IMR-90 (cell line): ENCODE results near the gene EPB41L1. TPM values are rescaled to one million over a fixed set of nuclear protein-coding genes. Genes with fewer than 3 reads are reported as not detected.

Experiments
- ATAC-seq: fragments of 200-7000 bp; cut with Tn5 transposase; 2 replicates; pipeline ENCODE4 v1.9.1; 2020; ENCODE audit warnings: low read depth, mild to moderate bottlenecking, moderate library complexity
- BruUV-seq: library from RNA; stranded (reverse); fragments of 400-500 nt; replicated peaks from 2 replicates; lab custom pipeline; 2021; lab: Mats Ljungman, UMichigan
- CTCF ChIA-PET: fragments of 300-600 bp; formaldehyde crosslinking; extraction: SDS; loops from one replicate; lab custom pipeline; 2021; ENCODE audit warnings: antibody characterized with exemption; lab: Yijun Ruan, JAX
- POLR2A ChIA-PET: fragments of 300-600 bp; sonication (Branson Sonifier 250); formaldehyde crosslinking; loops from one replicate; lab custom pipeline; 2022; ENCODE audit warnings: antibody characterized with exemption; ENCODE audit not compliant: unreplicated experiment; lab: Charles Lee
- DNase-seq: peaks from one replicate; pipeline ENCODE4 v3.0.0; 2013
- H2AFZ ChIP-seq: replicated peaks from 2 replicates; pipeline ENCODE3; 2013; ENCODE audit warnings: low read length, mild to moderate bottlenecking; ENCODE audit not compliant: poor library complexity
- H2AK5ac ChIP-seq: 2 replicates; pipeline ENCODE4 v1.6.1; 2013; ENCODE audit warnings: low read depth, low read length, inconsistent platforms
- H2AK9ac ChIP-seq: replicated peaks from 2 replicates; pipeline ENCODE3; 2013; ENCODE audit warnings: mild to moderate bottlenecking, low read depth, low read length, moderate library complexity; ENCODE audit not compliant: poor library complexity
- H2BK120ac ChIP-seq: 2 replicates; pipeline ENCODE4 v1.6.1; 2013; ENCODE audit warnings: low read depth, low read length, inconsistent platforms
- H2BK15ac ChIP-seq: 3 replicates; pipeline ENCODE4 v1.6.1; 2013; ENCODE audit warnings: low read depth, low read length, inconsistent platforms
- H2BK20ac ChIP-seq: 2 replicates; pipeline ENCODE4 v1.6.1; 2013; ENCODE audit warnings: low read depth, mild to moderate bottlenecking, inconsistent platforms, low read length, moderate library complexity
- H2BK5ac ChIP-seq: 2 replicates; pipeline ENCODE4 v1.6.1; 2013; ENCODE audit warnings: mild to moderate bottlenecking, low read depth, low read length, inconsistent platforms; ENCODE audit not compliant: poor library complexity, severe bottlenecking
- H3K14ac ChIP-seq: replicated peaks from 2 replicates; pipeline ENCODE4 v1.6.1; 2013; ENCODE audit warnings: low read depth, low read length, inconsistent platforms
- H3K18ac ChIP-seq: 2 replicates; pipeline ENCODE4 v1.6.1; 2013; ENCODE audit warnings: low read depth, low read length, control low read depth
- H3K23ac ChIP-seq: 2 replicates; pipeline ENCODE4 v1.6.1; 2013; ENCODE audit warnings: low read depth, low read length, inconsistent platforms
- H3K27ac ChIP-seq: 2 replicates; pipeline ENCODE4 v1.5.1; 2013; ENCODE audit warnings: mild to moderate bottlenecking, control low read depth, low read length; ENCODE audit not compliant: insufficient read depth
- H3K27me3 ChIP-seq: 2 replicates; pipeline ENCODE4 v1.6.1; 2013; ENCODE audit warnings: low read length; ENCODE audit not compliant: control insufficient read depth, insufficient read depth
- H3K36me3 ChIP-seq: 2 replicates; pipeline ENCODE4 v1.6.1; 2013; ENCODE audit warnings: low read length, mixed read lengths; ENCODE audit not compliant: control insufficient read depth, insufficient read depth
- H3K4ac ChIP-seq: 2 replicates; pipeline ENCODE4 v1.6.1; 2013; ENCODE audit warnings: low read depth, low read length, inconsistent platforms
- H3K4me1 ChIP-seq: 2 replicates; pipeline ENCODE4 v1.6.1; 2013; ENCODE audit warnings: low read length, mixed read lengths; ENCODE audit not compliant: control insufficient read depth, insufficient read depth
- H3K4me2 ChIP-seq: 2 replicates; pipeline ENCODE4 v1.6.1; 2013; ENCODE audit warnings: low read depth, mild to moderate bottlenecking, control low read depth, low read length, moderate library complexity
- H3K4me3 ChIP-seq: 2 replicates; pipeline ENCODE4 v1.5.1; 2013; ENCODE audit warnings: low read depth, mild to moderate bottlenecking, control low read depth, low read length, moderate library complexity; ENCODE audit not compliant: insufficient read depth
- H3K56ac ChIP-seq: 2 replicates; pipeline ENCODE4 v1.6.1; 2013; ENCODE audit warnings: low read length, inconsistent platforms; ENCODE audit not compliant: insufficient read depth; ENCODE audit errors: extremely low read depth
- H3K79me1 ChIP-seq, 2 experiments: 2 replicates each; pipeline ENCODE4 v1.6.1; 2013; ENCODE audit warnings: low read length in 2 of 2, inconsistent platforms in 1 of 2, low read depth in 1 of 2
- H3K9ac ChIP-seq: 2 replicates; pipeline ENCODE4 v1.6.1; 2013; ENCODE audit warnings: low read depth, low read length, control low read depth
- H3K9me1 ChIP-seq: 2 replicates; pipeline ENCODE4 v1.6.1; 2013; ENCODE audit warnings: low read length, inconsistent platforms; ENCODE audit not compliant: insufficient read depth
- H3K9me3 ChIP-seq: 2 replicates; pipeline ENCODE4 v1.6.1; 2013; ENCODE audit warnings: low read length; ENCODE audit not compliant: control insufficient read depth, insufficient read depth
- H4K20me1 ChIP-seq: 2 replicates; pipeline ENCODE4 v1.6.1; 2013; ENCODE audit warnings: low read length, inconsistent platforms; ENCODE audit not compliant: insufficient read depth
- H4K5ac ChIP-seq: 2 replicates; pipeline ENCODE4 v1.6.1; 2013; ENCODE audit warnings: mild to moderate bottlenecking, low read depth, low read length, control low read depth
- H4K8ac ChIP-seq, 2 experiments: 2 replicates each; pipeline ENCODE4 v1.6.1; 2013; ENCODE audit warnings: low read depth in 2 of 2, low read length in 2 of 2, control low read depth in 1 of 2, inconsistent platforms in 1 of 2
- H4K91ac ChIP-seq: 2 replicates; pipeline ENCODE4 v1.6.1; 2013; ENCODE audit warnings: low read depth, low read length, inconsistent platforms; ENCODE audit not compliant: insufficient read depth
- BHLHE40 ChIP-seq: fragments of 150-350 bp; IDR thresholded peaks from 2 replicates; pipeline ENCODE4 v1.6.1; 2016; ENCODE audit warnings: mild to moderate bottlenecking, low read depth, low read length
- CEBPB ChIP-seq: IDR thresholded peaks from 2 replicates; pipeline ENCODE4 v1.6.1; 2012; ENCODE audit warnings: low read depth, low read length, improper control_type of control experiment
- CHD1 ChIP-seq: IDR thresholded peaks from 2 replicates; pipeline ENCODE4 v1.6.1; 2012; ENCODE audit warnings: low read depth, low read length, improper control_type of control experiment
- CTCF ChIP-seq: conservative IDR thresholded peaks from 2 replicates; pipeline ENCODE4 v1.5.1; 2012; ENCODE audit warnings: mild to moderate bottlenecking, low read depth, low read length, improper control_type of control experiment
- ELK1 ChIP-seq: fragments of 150-350 bp; IDR thresholded peaks from 2 replicates; pipeline ENCODE4 v1.6.1; 2016; ENCODE audit warnings: low read depth, mild to moderate bottlenecking, low read length, moderate library complexity, borderline replicate concordance
- FOS ChIP-seq: fragments of 150-350 bp; IDR thresholded peaks from 2 replicates; pipeline ENCODE4 v1.6.1; 2016; ENCODE audit warnings: low read depth, low read length
- MAFK ChIP-seq: IDR thresholded peaks from 2 replicates; pipeline ENCODE4 v1.6.1; 2012; ENCODE audit warnings: low read depth, low read length, improper control_type of control experiment
- MAZ ChIP-seq: IDR thresholded peaks from 2 replicates; pipeline ENCODE4 v1.6.1; 2012; ENCODE audit warnings: low read depth, mild to moderate bottlenecking, low read length, improper control_type of control experiment, moderate library complexity, borderline replicate concordance
- NFE2L2 ChIP-seq: fragments of 150-350 bp; IDR thresholded peaks from 2 replicates; pipeline ENCODE4 v1.6.1; 2016; ENCODE audit warnings: low read depth, mild to moderate bottlenecking, low read length
- POLR2A ChIP-seq: IDR thresholded peaks from 2 replicates; pipeline ENCODE4 v1.6.1; 2012; ENCODE audit warnings: mild to moderate bottlenecking, low read depth, low read length
- RAD21 ChIP-seq: IDR thresholded peaks from 2 replicates; pipeline ENCODE4 v1.6.1; 2012; ENCODE audit warnings: low read length, improper control_type of control experiment
- RFX5 ChIP-seq: IDR thresholded peaks from 2 replicates; pipeline ENCODE4 v1.8.0; 2012; ENCODE audit warnings: low read depth, mild to moderate bottlenecking, low read length, moderate library complexity
- SMC3 ChIP-seq: fragments of 150-350 bp; IDR thresholded peaks from 2 replicates; pipeline ENCODE4 v1.6.1; 2016; ENCODE audit warnings: low read depth, mild to moderate bottlenecking, antibody characterized with exemption, low read length, moderate library complexity
- USF2 ChIP-seq: fragments of 150-350 bp; IDR thresholded peaks from 2 replicates; pipeline ENCODE4 v1.6.1; 2017; ENCODE audit warnings: mild to moderate bottlenecking, antibody characterized with exemption, low read length, low read depth
- WGBS, 2 experiments: methylation state at CpG; one replicate each; pipeline versions ENCODE4 v1.1.5 to v1.1.7; 2013; ENCODE audit warnings: missing lambda C conversion rate in 2 of 2; ENCODE audit not compliant: insufficient read length in 1 of 2; ENCODE audit errors: extremely low coverage in 2 of 2; 5-methylcytosine and 5-hydroxymethylcytosine counted together
- dilution Hi-C: fragments of 300-500 bp; cut with HindIII; formaldehyde crosslinking; loops from one replicate; pipeline ENCODE4 v1.14.3; 2018; ENCODE audit warnings: low sequenced_read_pairs; ENCODE audit not compliant: unreplicated experiment
- in situ Hi-C: fragments of 300-500 bp; cut with MboI; formaldehyde crosslinking; loops from 3 replicates; pipeline ENCODE4 v1.14.3; 2019; ENCODE audit warnings: low sequenced_read_pairs, inconsistent platforms, mixed read lengths
- intact Hi-C: fragments of 100-400 bp; cut with micrococcal nuclease; formaldehyde crosslinking; loops from 2 replicates; pipeline ENCODE4 v1.10.0; 2022
- polyA plus RNA-seq, 3 experiments: library from polyadenylated mRNA; depleted of rRNA; stranded (reverse); fragments of >200 nt; gene quantifications; 2 replicates each; pipeline ENCODE4 v1.2.3, GENCODE V29; 2012; ENCODE audit warnings: low replicate concordance in 1 of 3
- total RNA-seq: library from RNA; depleted of rRNA; stranded (reverse); fragments of >200 nt; gene quantifications from 2 replicates; pipeline ENCODE4 v1.2.3, GENCODE V29; 2012

Gene EPB41L1
- total and polyA plus RNA-seq, 2 of the 4 experiments (the other 2 are of a cell fraction), result 12.5 to 33.7 TPM

- Histone ChIP-seq H3K4me3 (no peak overlapping the region), H3K56ac (no peak overlapping the region), H3K14ac (no peak overlapping the region), H3K9ac (no peak overlapping the region), H3K4ac (peak overlapping the region; percentile 48; the same call in 1 of the 2 replicates), H2BK15ac (peak overlapping the region; percentile 20; the same call in 1 of the 3 replicates), H2BK5ac (no peak overlapping the region), H3K9me1 (peaks cover 16% of the 10 kb centered on the region), H3K18ac (no peak overlapping the region), H2BK120ac (no peak overlapping the region; the same call in 1 of the 2 replicates), H3K79me1 (no peaks in the 10 kb centered on the region; a peak in 1 of 4 replicates), H2AK5ac (peak overlapping the region; percentile 42; the same call in 1 of the 2 replicates), H3K4me1 (peaks cover 8% of the 10 kb centered on the region), H4K91ac (no peak overlapping the region; the same call in 1 of the 2 replicates), H3K27me3 (no peaks in the 10 kb centered on the region), H2AFZ (no peak overlapping the region), H3K9me3 (no peaks in the 10 kb centered on the region), H3K4me2 (no peak overlapping the region), H2BK20ac (0 out of 2 replicates have a peak overlapping the region, but pooled peaks have one; percentile 14), H4K20me1 (no peaks in the 10 kb centered on the region), H4K8ac (peak overlapping the region; percentile 46 to 76; a peak in 1 of 4 replicates), H3K27ac (no peak overlapping the region), H3K23ac (no peak overlapping the region), H4K5ac (no peak overlapping the region), H2AK9ac (peak overlapping the region; percentile 66), H3K36me3 (peaks cover 6% of the 10 kb centered on the region; the same call in 1 of the 2 replicates)
- no peak for DNase-seq
- BruUV-seq, result no TSS peak
- CTCF ChIA-PET, result interaction anchor here (1.0 kb wide), 1 partner anchor 16 kb away, joined by 3 read pairs; no protein-coding TSS in a partner anchor
- intact Hi-C loops (no loop called here), dilution Hi-C loops (no loop called here), in situ Hi-C loops (no loop called here)
- POLR2A ChIA-PET, result no interaction called here
- WGBS, 2 experiments, result 77% methylated on average over 6 of the region's 8 CpGs; no CpG with 5 or more reads in 1 of the 2 experiments
- ATAC-seq, result no peak
- TF ChIP-seq RAD21 (no peak), MAFK (no peak), FOS (no peak), CEBPB (no peak), SMC3 (no peak), POLR2A (no peak), NFE2L2 (no peak), BHLHE40 (no peak), MAZ (no peak), ELK1 (no peak), CHD1 (no peak), CTCF (no peak), USF2 (no peak), RFX5 (no peak)
These were observed 28.8 kb downstream of the EPB41L1 start for GRCh38 chr20:36183155-36183944.
